Spinal cord (tissue), 10 donors: ENCODE results near the gene FAM83D. TPM values are rescaled to one million over a fixed set of nuclear protein-coding genes. Genes with fewer than 3 reads are reported as not detected.

Experiments
- DNase-seq, 6 donors: peaks; one replicate each; pipeline versions ENCODE4 v3.0.0 to v3.0.0-alpha.2; 2013 to 2015; ENCODE audit warnings: low spot score in 6 of 6, low read depth in 4 of 6
- H3K27ac ChIP-seq: one replicate; pipeline ENCODE4 v1.5.1; 2013; ENCODE audit warnings: low read depth, low read length, control low read depth
- H3K27me3 ChIP-seq: one replicate; pipeline ENCODE4 v1.6.1; 2013; ENCODE audit warnings: low read length; ENCODE audit not compliant: control insufficient read depth, insufficient read depth
- H3K36me3 ChIP-seq: one replicate; pipeline ENCODE4 v1.6.1; 2013; ENCODE audit warnings: low read length; ENCODE audit not compliant: control insufficient read depth, insufficient read depth
- H3K4me1 ChIP-seq: one replicate; pipeline ENCODE4 v1.6.1; 2013; ENCODE audit warnings: low read length; ENCODE audit not compliant: control insufficient read depth, insufficient read depth
- H3K4me3 ChIP-seq: one replicate; pipeline ENCODE4 v1.5.1; 2013; ENCODE audit warnings: low read depth, low read length, control low read depth
- H3K9me3 ChIP-seq: one replicate; pipeline ENCODE4 v1.6.1; 2013; ENCODE audit warnings: low read length; ENCODE audit not compliant: control insufficient read depth, insufficient read depth
- WGBS: methylation state at CpG from one replicate; pipeline ENCODE4 v1.1.5; 2013; ENCODE audit warnings: missing lambda C conversion rate; ENCODE audit not compliant: insufficient coverage; 5-methylcytosine and 5-hydroxymethylcytosine counted together
- polyA plus RNA-seq, 2 donors: library from polyadenylated mRNA; unstranded; fragments of 120-200 nt; gene quantifications; one replicate each; pipeline ENCODE4 v1.2.1, GENCODE V29; 2013; ENCODE audit not compliant: insufficient read length in 2 of 2
- total RNA-seq, 2 donors: library from RNA; depleted of rRNA in 1 of 2; stranded (reverse); fragments of 120-200 nt in 1 of 2; fragments of >200 nt in 1 of 2; gene quantifications; one replicate each; pipeline versions ENCODE4 v1.2.3 to v1.2.4, GENCODE V29; 2013 to 2014
- donor health status: healthy.

The FAM83D gene
- total and polyA plus RNA-seq, 4 donors, result 5.8 to 11.6 (median 9.8) TPM

- 92% methylated on average over 13 of the region's 13 CpGs for WGBS
- Histone ChIP-seq H3K4me1 (peaks cover 33% of the 10 kb centered on the region), H3K4me3 (no peak overlapping the region), H3K9me3 (no peaks in the 10 kb centered on the region), H3K27ac (no peak overlapping the region), H3K27me3 (no peaks in the 10 kb centered on the region), H3K36me3 (peaks cover 3% of the 10 kb centered on the region)
- no peak for DNase-seq
Observed at GRCh38 chr20:38883981-38884733, 42.1 kb upstream of the FAM83D start.

GRCh38 chr20:38885357-38885756 lies 40.9 kb upstream of the FAM83D start:
- Histone ChIP-seq H3K9me3 (no peaks in the 10 kb centered on the region), H3K36me3 (peaks cover 3% of the 10 kb centered on the region), H3K4me1 (peaks cover 43% of the 10 kb centered on the region), H3K27me3 (no peaks in the 10 kb centered on the region), H3K27ac (no peak overlapping the region), H3K4me3 (no peak overlapping the region)
- 96% methylated on average over 3 of the region's 6 CpGs for WGBS
- no peak for DNase-seq

- no peaks in the 10 kb centered on the region for H3K9me3 ChIP-seq
Observed at GRCh38 chr20:38888059-38888831, 38.0 kb upstream of the FAM83D start.

GRCh38 chr20:38889050-38889449 lies 37.2 kb upstream of the FAM83D start:
- peak overlapping the region; percentile 62 for H3K27ac ChIP-seq
- H3K27me3 ChIP-seq, result no peaks in the 10 kb centered on the region
- no peak for DNase-seq
- no peaks in the 10 kb centered on the region for H3K9me3 ChIP-seq
- peaks cover 4% of the 10 kb centered on the region for H3K36me3 ChIP-seq
- H3K4me3 ChIP-seq, result no peak overlapping the region
- 100% methylated on average over 1 of the region's 2 CpGs for WGBS
- H3K4me1 ChIP-seq, result peaks cover 42% of the 10 kb centered on the region

More at GRCh38 chr20:38888059-38888831, 38.0 kb upstream of the FAM83D start:
- WGBS, result 85% methylated on average over 10 of the region's 13 CpGs
- H3K4me1 ChIP-seq, result peaks cover 42% of the 10 kb centered on the region
- peak overlapping the region; percentile 13 for H3K27ac ChIP-seq
- no peak for DNase-seq
- no peaks in the 10 kb centered on the region for H3K27me3 ChIP-seq
- peaks cover 4% of the 10 kb centered on the region for H3K36me3 ChIP-seq
- no peak overlapping the region for H3K4me3 ChIP-seq

- Histone ChIP-seq H3K4me1 (peaks cover 42% of the 10 kb centered on the region), H3K27ac (peak overlapping the region; percentile 61), H3K27me3 (no peaks in the 10 kb centered on the region), H3K9me3 (no peaks in the 10 kb centered on the region), H3K36me3 (peaks cover 4% of the 10 kb centered on the region), H3K4me3 (no peak overlapping the region)
- DNase-seq, result peak in 3 of 6 donors; percentile 28 to 74 (median 61)
- WGBS, result 47% methylated on average over 10 of the region's 13 CpGs
Observed at GRCh38 chr20:38889792-38890496, 36.3 kb upstream of the FAM83D start.

- Histone ChIP-seq H3K36me3 (peaks cover 6% of the 10 kb centered on the region), H3K27me3 (no peaks in the 10 kb centered on the region), H3K4me3 (no peak overlapping the region), H3K9me3 (no peaks in the 10 kb centered on the region), H3K4me1 (peaks cover 42% of the 10 kb centered on the region), H3K27ac (peak overlapping the region; percentile 61)
- DNase-seq, result no peak
- WGBS, result 94% methylated on average over 2 of the region's 3 CpGs
Observed at GRCh38 chr20:38890497-38890818, 35.8 kb upstream of the FAM83D start.

- WGBS, result 85% methylated on average over 11 of the region's 11 CpGs
Observed at GRCh38 chr20:38892091-38892981, 33.9 kb upstream of the FAM83D start.

GRCh38 chr20:38893056-38893564 lies 33.1 kb upstream of the FAM83D start:
- Histone ChIP-seq H3K27ac (no peak overlapping the region), H3K9me3 (no peaks in the 10 kb centered on the region), H3K4me3 (no peak overlapping the region), H3K36me3 (peaks cover 13% of the 10 kb centered on the region), H3K27me3 (no peaks in the 10 kb centered on the region), H3K4me1 (peaks cover 36% of the 10 kb centered on the region)
- DNase-seq, result peak in 1 of 6 donors; percentile 50
- 19% methylated on average over 5 of the region's 6 CpGs for WGBS

More at GRCh38 chr20:38892091-38892981, 33.9 kb upstream of the FAM83D start:
- Histone ChIP-seq H3K27me3 (no peaks in the 10 kb centered on the region), H3K27ac (no peak overlapping the region), H3K4me3 (no peak overlapping the region), H3K4me1 (peaks cover 42% of the 10 kb centered on the region), H3K36me3 (peaks cover 13% of the 10 kb centered on the region), H3K9me3 (no peaks in the 10 kb centered on the region)
- no peak for DNase-seq
